ENCODE data around the gene PCDHGA1.
"Not testable (repeated sequence)": the region's sequence is repeated elsewhere in the genome, so short reads cannot be mapped to it uniquely, and the experiment has no call there.

The PCDHGA1 gene

DNA sequence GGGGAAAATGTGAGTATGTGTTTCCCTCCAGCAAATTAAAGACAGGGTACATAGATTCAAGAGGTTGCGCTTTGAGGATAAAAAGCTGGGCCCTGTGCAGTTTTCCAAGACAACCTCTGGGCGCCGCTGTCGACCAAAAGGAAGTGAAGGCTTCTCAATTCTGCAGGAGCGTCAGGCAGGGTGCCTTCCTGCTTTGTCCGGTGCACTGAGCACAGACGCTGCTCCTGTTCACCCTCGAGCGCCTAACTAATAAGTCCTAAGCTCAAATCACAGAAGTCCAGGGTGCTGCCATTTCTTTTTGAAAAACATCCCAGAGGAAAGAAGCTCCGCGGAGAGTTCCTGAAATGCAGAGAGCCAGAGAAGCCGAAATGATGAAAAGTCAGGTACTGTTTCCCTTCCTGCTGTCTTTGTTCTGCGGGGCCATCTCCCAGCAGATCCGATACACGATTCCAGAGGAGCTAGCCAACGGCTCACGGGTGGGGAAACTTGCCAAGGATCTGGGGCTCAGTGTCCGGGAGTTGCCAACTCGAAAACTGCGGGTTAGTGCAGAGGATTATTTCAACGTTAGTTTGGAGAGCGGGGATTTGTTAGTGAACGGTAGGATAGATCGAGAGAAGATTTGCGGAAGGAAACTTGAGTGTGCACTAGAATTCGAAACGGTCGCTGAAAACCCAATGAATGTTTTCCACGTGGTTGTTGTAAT, 19.8 kb downstream of the PCDHGA1 start, which contains the start of gene PCDHGB1:
PCDHGB1 (plus strand) TSS at position 183 of the 703 bp plus-strand sequence; CDS start at position 345, 162 bp downstream.
- DNase-seq: no peak

DNA sequence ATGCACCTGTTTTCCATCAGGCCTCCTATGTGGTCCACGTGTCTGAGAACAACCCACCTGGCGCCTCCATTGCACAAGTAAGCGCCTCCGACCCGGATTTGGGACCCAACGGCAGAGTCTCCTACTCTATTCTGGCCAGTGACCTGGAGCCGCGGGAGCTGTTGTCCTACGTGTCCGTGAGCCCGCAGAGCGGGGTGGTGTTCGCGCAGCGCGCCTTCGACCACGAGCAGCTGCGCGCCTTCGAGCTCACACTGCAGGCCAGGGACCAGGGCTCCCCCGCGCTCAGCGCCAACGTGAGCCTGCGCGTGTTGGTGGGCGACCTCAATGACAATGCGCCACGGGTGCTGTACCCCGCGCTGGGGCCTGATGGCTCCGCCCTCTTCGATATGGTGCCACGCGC, 21.3 kb downstream of the PCDHGA1 start:
- no peak for DNase-seq

DNA sequence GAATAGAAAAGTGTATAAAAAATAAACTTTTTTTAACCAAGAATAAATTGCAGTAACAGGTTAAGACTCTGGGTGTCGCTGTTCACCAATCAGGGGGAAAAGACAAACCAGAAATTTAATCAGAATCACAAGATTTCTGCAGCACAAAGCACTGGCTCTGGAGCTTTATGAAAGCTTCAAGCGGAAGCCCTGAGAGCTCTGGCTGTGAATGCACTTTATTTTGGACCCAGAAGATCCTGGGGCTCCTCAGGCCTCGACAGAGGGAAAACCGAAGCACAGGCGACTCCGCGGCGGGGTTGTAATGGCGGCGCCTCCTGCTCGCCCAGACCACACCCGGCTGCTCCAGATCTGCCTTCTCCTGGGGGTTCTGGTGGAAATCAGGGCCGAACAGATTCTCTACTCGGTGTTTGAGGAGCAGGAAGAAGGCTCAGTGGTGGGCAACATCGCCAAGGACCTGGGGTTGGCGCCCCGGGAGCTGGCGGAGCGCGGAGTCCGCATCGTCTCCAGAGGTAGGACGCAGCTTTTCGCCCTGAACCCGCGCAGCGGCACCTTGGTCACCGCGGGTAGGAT, 24.7 kb downstream of the PCDHGA1 start, which contains the start of gene PCDHGA4:
PCDHGA4 (plus strand) TSS at position 122 of the 570 bp plus-strand sequence; CDS start at position 209, 87 bp downstream.
- DNase-seq: no peak

DNA sequence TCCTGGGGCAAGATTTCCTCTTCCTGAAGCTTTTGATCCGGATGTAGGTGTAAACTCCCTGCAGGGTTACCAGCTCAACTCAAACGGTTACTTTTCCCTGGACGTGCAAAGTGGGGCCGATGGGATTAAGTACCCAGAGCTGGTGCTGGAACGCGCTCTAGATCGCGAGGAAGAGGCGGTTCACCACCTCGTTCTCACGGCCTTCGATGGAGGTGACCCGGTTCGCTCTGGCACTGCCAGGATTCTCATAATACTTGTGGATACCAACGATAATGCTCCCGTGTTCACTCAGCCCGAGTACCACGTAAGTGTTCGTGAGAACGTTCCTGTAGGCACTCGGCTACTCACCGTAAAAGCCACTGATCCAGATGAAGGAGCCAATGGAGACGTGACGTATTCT, 25.3 kb downstream of the PCDHGA1 start:
- DNase-seq: no peak

DNA sequence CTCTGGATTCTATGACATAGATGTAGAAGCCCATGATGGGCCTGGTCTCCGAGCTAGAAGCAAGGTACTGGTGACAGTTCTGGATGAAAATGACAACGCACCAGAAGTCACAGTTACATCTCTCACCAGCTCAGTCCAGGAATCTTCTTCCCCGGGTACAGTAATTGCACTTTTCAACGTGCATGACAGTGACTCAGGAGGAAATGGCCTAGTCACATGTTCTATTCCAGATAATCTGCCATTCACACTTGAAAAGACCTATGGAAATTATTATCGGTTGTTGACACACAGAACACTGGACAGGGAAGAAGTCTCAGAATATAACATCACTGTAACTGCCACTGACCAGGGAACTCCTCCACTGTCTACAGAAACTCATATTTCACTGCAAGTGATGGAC, 25.8 kb downstream of the PCDHGA1 start:
- DNase-seq: no peak

DNA sequence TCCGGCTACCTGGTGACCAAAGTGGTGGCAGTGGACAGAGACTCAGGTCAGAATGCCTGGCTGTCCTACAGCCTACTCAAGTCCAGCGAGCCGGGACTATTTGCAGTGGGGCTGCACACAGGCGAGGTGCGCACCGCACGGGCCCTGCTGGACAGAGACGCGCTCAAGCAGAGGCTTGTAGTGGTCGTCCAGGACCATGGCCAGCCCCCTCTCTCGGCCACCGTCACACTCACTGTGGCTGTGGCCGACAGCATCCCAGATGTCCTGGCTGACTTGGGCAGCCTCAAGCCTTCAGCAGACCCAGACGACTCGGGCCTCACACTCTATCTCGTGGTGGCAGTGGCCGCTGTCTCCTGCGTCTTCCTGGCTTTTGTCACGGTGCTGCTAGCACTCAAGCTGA, 26.6 kb downstream of the PCDHGA1 start:
- DNase-seq: no peak

DNA sequence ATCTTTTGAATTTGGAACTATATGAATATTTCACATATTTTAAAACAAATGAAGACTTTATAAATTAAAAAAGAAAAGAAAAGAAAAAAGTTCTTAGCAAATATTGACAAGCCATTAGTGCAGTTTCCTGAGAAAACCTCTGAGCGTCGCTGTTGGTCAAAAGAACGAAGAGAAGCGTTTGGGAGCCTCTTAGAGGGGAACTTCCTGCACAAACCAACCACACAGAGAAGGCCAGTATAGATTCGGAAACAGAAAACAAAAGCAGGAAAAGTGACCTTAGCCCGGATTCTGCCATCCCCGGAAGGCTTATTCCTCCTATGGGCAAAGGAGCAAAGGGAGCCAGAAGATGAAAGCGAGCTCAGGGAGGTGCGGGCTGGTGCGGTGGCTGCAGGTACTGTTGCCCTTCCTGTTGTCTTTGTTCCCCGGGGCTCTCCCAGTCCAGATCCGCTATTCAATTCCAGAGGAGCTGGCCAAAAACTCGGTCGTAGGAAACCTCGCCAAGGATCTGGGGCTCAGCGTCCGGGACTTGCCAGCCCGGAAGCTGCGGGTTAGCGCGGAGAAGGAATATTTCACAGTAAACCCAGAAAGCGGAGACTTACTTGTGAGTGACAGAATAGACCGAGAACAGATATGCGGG, 29.6 kb downstream of the PCDHGA1 start, which contains the start of gene PCDHGB2:
PCDHGB2 (plus strand) TSS at position 205 of the 637 bp plus-strand sequence; CDS start at position 347, 142 bp downstream.
- no peak for DNase-seq

DNA sequence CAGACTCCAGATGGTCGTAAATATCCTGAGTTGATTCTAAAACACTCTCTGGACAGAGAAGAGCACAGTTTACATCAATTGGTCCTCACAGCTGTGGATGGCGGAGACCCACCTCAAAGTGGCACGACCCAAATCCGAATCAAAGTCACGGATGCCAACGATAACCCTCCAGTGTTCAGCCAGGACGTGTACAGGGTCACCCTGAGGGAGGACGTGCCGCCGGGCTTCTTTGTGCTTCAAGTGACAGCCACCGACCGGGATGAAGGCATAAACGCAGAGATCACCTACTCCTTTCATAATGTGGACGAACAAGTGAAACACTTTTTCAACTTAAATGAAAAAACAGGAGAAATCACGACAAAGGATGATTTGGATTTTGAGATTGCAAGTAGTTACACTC, 30.4 kb downstream of the PCDHGA1 start:
- no peak for DNase-seq

DNA sequence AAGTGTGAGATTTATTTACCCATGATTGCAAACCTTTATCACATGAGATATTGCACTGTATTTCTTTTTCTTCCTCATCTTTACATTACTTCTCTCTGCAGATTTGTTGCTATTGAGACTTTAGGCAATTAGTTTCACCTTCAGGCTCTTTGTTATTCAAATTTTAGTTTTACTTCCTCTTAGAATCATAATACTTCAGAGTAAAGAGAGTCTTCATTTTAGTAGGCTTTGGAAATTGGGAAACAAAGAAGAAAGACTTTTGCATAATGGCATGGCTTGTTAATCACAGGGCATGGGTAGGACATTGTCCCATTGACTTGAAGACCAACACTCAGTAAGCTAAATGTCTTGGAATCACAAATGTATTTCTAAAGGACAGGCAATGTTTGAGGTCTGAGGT, 32.4 kb downstream of the PCDHGA1 start:
- no peak for DNase-seq

DNA sequence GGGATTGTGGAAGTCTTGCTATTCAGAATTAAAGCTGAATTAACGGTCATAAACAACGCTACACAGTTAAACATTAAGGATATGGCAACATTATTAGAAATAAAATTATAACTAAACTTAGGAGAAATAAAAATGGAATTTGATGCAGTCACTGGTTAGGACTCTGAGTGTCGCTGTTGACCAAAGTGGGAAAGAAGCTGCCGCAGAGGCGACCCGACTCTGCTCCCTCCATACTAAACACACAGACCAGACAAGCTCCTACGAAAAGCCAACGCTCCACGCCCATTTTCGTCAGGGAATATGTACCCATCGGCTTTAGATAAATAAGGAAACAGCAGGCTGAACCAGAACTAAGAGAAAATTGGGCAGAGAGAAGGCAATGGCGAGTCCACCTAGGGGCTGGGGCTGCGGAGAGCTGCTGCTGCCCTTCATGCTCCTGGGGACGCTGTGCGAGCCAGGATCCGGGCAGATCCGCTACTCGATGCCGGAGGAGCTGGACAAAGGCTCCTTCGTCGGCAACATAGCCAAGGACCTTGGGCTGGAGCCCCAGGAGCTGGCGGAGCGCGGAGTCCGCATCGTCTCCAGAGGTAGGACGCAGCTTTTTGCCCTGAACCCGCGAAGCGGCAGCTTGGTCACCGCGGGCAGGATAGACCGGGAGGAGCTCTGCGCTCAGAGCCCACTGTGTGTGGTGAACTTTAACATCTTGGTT, 33.8 kb downstream of the PCDHGA1 start, which contains the start of gene PCDHGA5:
PCDHGA5 (plus strand) TSS at position 211 of the 709 bp plus-strand sequence; CDS start at position 380, 169 bp downstream.
- no peak for DNase-seq

DNA sequence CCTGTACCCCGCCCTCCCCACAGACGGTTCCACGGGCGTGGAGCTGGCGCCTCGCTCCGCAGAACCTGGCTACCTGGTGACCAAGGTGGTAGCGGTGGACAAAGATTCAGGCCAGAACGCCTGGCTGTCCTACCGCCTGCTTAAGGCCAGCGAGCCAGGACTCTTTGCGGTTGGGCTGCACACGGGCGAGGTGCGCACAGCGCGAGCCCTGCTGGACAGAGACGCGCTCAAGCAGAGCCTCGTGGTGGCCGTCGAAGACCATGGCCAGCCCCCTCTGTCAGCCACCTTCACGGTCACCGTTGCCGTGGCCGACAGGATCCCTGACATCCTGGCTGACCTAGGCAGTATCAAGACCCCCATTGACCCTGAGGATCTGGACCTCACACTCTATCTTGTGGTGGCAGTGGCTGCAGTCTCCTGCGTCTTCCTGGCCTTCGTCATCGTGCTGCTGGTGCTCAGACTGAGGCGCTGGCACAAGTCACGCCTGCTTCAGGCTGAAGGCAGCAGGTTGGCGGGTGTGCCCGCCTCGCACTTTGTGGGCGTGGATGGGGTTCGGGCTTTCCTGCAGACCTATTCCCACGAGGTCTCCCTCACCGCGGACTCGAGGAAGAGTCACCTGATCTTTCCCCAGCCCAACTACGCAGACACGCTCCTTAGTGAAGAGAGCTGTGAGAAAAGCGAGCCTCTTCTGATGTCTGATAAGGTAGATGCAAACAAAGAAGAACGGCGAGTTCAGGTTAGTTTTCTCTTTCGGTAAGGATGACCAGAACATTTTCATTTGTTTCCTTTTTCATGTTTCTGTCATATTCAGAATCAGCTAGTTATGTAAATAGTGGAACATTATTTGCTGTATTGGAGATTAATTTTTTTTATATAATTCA, 35.9 kb downstream of the PCDHGA1 start:
- no peak for DNase-seq

DNA sequence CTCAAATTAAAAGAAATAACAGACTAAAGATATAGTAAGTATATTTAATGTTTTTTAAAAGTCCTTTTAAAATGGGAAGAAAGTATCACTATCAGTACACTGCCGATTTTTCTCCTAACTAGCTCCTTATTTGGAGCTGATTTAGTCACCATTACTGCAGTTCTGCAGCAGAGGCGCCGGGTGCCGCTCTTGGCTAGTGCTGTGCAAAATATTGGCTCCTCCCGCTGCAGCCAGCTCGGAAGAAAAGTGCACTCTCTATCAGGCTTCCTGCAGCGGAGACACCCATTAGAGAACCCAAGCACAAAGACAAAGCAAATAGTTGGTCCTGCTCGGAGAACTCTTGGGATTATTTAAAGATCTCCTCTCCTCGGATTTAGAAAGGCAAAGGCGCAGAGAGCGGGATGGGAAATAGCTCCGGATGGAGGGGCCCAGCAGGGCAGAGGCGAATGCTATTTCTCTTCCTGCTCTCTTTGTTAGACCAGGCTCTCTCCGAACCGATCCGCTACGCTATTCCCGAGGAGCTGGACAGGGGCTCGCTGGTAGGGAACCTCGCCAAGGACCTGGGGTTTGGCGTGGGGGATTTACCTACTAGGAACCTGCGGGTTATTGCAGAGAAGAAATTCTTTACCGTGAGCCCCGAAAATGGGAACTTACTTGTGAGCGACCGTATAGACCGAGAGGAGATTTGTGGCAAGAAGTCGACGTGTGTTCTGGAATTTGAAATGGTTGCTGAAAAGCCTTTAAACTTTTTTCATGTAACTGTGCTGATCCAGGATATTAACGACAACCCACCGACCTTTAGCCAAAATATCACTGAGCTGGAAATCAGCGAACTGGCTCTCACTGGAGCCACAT, 39.9 kb downstream of the PCDHGA1 start, which contains the start of gene PCDHGB3:
PCDHGB3 (plus strand) TSS at position 249 of the 855 bp plus-strand sequence; CDS start at position 402, 153 bp downstream.
- DNase-seq: no peak

DNA sequence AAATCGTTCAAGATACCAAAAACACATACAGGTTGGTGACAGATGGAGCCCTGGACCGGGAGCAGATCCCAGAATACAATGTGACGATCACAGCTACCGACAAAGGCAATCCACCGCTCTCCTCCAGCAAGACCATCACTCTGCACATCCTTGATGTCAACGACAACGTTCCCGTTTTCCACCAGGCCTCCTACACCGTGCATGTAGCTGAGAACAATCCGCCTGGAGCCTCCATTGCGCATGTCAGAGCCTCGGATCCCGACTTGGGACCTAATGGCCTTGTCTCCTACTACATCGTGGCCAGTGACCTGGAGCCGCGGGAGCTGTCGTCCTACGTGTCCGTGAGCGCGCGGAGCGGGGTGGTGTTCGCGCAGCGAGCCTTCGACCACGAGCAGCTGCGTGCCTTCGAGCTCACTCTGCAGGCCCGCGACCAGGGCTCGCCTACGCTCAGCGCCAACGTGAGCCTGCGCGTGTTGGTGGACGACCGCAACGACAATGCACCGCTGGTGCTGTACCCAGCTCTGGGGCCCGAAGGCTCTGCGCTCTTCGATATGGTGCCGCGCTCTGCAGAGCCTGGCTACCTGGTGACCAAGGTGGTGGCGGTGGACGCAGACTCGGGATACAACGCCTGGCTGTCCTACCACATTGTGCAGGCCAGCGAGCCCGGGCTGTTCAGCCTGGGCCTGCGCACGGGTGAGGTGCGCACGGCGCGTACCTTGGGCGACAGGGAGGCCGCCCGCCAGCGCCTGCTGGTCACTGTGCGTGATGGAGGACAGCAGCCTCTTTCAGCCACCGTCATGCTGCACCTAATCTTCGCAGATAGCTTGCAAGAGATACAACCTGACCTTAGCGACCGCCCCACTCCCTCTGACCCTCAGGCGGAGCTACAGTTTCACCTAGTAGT, 41.5 kb downstream of the PCDHGA1 start:
- no peak for DNase-seq

DNA sequence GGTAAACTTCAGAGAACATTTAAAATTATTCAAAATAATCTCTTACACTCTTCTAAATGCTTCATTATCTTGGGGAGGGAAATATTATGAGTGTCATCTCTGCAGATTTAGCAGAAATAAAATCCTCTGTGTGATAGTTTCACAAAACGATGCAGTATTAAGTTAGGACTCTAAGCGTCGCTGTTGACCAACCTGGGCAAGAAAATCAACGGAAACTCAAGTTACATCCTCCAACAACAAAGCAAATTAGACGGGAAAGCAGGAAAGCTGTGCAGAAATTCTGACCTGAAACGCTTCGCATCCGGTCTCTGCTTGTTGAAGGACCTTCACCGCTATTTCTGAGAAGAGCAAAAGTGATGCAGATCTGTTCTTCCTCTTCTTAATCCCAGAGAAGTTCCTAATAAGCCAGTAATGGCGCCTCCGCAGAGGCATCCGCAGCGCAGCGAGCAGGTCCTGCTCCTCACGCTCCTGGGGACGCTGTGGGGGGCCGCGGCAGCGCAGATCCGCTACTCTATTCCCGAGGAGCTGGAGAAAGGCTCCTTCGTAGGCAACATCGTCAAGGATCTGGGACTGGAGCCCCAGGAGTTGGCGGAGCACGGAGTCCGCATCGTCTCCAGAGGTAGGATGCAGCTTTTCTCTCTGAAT, 43.5 kb downstream of the PCDHGA1 start, which contains the start of gene PCDHGA6:
PCDHGA6 (plus strand) TSS at position 219 of the 645 bp plus-strand sequence; CDS start at position 412, 193 bp downstream.
- DNase-seq: no peak

DNA sequence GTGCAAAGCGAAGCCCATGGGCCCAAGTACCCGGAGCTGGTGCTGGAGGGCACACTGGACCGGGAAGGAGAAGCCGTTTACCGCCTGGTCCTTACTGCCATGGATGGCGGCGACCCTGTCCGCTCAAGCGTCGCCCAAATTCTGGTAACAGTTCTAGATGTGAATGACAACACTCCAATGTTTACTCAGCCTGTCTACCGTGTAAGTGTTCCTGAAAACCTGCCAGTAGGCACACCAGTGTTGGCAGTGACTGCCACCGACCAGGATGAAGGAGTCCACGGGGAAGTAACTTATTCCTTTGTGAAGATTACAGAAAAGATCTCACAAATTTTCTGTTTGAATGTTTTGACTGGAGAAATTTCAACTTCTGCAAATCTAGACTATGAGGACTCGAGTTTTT, 44.3 kb downstream of the PCDHGA1 start:
- no peak for DNase-seq

DNA sequence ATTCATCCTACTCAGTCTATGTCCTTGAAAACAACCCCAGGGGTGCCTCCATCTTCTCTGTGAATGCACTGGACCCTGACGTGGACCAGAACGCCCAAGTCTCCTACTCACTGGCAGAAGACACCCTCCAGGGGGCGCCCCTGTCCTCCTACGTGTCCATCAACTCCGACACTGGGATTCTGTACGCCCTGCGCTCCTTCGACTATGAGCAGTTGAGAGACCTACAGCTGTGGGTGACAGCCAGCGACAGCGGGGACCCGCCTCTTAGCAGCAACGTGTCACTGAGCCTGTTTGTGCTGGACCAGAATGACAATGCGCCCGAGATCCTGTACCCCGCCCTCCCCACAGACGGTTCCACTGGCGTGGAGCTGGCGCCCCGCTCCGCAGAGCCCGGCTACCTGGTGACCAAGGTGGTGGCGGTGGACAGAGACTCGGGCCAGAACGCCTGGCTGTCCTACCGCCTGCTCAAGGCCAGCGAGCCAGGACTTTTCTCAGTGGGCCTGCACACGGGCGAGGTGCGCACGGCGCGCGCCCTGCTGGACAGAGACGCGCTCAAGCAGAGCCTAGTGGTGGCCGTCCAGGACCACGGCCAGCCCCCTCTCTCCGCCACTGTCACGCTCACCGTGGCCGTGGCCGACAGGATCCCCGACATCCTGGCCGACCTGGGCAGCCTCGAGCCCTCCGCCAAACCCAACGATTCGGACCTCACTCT, 45.3 kb downstream of the PCDHGA1 start:
- not testable (repeated sequence) for DNase-seq

DNA sequence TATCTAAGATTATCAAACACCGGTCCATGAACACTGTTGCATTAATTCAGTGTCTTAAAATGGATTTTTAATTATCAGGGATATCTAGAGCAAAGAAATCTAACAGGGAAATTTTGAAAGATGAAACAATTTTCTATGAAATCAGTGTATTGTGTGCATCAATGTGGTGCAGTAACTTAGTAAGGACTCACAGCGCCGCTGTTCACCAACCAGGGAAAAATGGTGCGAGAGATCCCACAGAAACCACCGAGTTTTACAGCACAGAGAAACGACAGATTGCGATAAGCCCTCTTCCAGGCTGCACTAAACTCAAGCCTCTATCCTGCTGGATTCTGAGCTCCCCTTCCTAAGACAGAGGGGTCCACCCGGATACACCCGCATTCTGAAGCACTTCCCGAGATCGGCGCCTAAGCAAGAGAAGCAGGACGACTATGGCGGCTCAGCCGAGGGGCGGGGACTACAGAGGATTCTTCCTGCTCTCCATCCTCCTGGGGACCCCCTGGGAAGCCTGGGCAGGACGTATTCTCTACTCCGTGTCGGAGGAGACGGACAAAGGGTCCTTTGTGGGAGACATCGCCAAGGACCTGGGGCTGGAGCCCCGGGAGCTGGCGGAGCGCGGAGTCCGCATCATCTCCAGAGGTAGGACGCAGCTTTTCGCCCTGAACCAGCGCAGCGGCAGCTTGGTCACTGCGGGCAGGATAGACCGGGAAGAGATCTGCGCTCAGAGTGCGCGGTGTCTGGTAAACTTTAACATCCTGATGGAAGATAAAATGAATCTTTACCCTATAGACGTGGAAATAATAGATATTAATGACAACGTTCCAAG, 52.4 kb downstream of the PCDHGA1 start, which contains the start of gene PCDHGA7:
PCDHGA7 (plus strand) TSS at position 274 of the 826 bp plus-strand sequence; CDS start at position 432, 158 bp downstream.
- no peak for DNase-seq
